HG02610 (cell line): ENCODE results near the gene C5orf22.
"Not testable (repeated sequence)": the region's sequence is repeated elsewhere in the genome, so short reads cannot be mapped to it uniquely, and the experiment has no call there.

Source experiments
- ATAC-seq: cut with Tn5 transposase; IDR thresholded peaks from one replicate; pipeline ENCODE4 v1.9.1; 2021; ENCODE audit warnings: mild to moderate bottlenecking, moderate library complexity; ENCODE audit not compliant: unreplicated experiment

C5orf22 gene

DNA sequence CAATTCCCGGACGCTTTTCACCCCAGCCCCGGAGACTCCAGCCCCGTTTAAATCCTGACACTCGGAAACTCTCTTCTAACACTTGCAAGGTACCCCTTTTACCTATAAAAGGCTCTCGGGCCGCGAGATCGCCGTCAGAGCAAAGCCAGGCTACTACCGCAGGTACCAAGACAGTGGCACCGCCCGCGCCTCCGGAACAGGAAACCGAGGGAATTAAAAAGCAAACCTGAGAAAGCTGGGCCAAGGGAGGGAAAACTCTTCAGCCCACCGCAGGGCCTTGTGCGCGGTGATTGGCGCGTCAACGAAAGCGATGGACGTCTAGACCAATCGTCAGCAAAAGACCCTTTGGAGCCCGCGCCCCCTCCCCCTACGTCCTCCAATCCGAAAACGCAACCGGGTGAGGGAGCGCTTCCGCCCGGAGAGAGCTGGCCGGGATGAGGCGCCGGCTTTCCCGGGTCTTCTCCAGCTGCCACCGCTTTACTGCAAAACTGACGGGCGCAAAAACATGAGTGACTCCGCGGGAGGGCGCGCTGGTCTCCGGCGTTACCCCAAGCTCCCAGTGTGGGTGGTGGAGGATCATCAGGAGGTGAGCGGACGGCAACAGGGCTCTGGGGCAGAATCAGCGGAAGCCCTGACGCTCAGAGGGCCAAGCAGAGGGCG is at the start of gene C5orf22, which contains the start of gene DROSHA:
Gene C5orf22, plus strand, starts transcription at position 414 of the 660 bp plus-strand sequence. Its CDS starts 92 bp downstream, at position 506.
Gene DROSHA, minus strand, starts transcription at position 206 of the 660 bp plus-strand sequence. CDS start 3,034 bp downstream, outside the sequence.
- peak; percentile 96 for ATAC-seq

DNA sequence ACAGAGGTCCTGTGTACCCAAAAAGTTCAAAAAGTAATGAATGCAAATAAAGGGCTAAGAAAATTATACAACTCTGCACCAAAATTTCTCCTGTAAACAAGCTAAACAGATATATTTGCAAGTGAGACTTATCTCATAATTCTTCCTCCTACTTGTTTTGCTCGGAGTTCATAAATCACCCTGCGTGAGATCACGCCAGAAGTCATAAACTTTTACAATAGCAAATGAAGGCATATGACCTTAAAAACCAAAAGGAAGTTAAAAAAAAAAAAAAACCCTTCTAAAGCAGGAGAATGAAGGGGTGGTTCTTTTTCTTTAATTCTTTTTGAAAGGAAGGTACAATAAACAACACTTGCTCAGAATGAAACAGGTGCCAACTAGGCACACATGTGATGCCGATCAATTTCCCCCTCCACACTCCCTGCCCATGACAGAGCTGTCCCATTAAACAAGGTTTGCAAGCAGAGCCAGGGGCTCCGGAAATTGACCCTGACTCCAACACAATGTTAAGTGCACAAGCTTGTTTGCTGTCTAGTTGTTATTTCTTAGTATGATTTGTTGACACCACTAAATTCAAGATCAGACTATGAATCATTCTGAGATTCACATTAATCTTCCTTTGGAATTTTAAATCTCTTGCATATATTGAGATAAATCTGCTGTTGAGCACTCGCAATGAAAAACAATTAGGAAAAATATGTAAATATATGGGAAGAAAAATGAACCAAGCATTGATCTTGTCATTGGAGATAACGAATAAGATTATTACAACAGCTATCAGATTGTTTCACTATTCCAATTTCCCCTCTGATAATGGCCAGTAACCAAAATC is 46.5 kb upstream of the C5orf22 start:
- ATAC-seq: no peak

DNA sequence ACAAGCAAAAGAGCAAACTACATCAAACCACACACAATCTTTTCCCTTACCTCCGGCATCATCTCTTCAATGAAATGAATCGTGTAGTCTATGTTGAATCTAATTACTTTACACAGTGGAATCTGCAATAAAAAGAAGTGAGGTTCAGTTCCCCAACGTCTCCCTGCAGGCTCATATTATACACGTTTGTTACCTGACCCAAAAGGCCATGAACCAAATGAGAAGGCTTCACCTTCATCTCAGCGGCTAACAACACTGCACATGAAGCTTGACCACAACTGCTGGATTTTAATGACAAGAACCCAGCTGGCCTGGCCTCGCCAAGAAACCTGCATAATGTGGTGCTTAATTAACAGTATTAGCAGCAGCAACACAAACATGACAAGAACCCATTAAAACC is 45.7 kb upstream of the C5orf22 start:
- no peak for ATAC-seq

DNA sequence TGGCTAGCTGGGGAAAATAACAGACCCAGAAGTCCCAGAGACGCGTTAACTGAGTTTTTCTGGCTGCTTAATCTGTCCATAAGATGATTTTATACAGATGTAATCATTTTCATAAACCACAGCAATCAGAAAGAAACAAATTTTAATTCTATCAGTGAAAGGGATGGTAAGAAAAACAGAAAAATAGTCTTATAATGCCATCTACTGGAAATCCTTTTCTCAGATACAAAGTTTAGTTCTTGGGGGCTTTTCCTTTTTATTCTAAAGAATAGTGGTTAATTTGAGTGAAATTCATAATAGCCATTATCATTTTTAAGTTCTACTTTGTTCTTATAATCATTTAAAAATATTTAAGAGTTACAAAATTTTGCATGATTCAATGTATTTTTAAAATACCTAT is 44.6 kb upstream of the C5orf22 start:
- no peak for ATAC-seq

DNA sequence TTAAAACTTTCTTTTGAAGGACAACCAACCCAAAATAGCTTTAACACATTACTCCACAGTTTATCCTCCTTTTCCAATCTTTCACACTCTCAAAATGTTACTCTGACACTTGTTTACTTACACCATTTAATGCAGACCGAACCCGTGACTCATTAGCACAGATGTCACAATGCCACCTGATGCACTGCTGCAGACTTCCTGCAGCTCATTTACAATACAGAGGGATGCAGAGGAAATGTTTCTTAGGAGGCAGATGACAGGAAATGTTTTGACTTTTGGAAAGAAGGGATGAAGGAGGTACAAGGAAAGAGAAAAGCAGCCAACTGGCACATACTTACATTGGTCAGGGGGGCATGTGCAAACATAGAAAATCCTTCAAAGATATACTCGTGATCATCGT is 39.2 kb upstream of the C5orf22 start:
- ATAC-seq: no peak

DNA sequence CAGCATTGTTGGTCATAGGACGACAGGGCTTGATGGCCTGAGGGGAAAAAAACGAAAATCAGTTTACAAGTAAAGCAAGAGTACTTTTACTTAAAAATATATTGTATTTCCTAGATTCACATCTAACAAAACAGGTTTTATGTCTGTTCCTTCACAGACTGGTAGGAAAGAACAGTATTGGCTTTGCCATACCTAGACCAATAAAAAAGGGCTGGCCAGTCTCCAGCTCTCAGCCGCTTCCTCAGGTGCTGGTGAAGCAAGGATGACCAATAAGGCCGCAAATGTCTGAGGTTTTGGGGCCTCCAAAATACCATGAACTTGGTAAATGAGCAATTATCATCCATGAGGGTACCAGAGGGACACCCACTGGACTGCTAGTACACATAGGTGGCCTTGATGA is 36.8 kb upstream of the C5orf22 start:
- ATAC-seq: no peak

DNA sequence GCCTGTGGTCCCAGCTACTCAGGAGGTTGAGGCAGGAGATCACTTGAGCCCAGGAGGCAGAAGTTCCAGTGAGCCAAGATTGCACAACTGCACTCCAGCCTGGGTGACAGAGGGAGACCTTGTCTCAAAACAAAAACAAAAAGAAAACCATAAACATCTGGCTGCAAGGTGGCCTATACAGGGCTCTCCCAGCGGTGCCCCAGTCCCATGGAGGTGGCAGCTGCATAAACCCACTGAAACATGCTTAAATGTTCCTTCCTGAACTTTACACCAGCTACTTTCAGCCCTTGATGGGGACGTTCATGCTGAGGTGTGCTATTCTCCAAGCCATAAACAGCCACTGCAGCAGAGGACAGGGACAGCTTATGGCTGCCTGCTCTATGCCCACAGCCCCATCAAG is 35.8 kb upstream of the C5orf22 start:
- no peak for ATAC-seq

DNA sequence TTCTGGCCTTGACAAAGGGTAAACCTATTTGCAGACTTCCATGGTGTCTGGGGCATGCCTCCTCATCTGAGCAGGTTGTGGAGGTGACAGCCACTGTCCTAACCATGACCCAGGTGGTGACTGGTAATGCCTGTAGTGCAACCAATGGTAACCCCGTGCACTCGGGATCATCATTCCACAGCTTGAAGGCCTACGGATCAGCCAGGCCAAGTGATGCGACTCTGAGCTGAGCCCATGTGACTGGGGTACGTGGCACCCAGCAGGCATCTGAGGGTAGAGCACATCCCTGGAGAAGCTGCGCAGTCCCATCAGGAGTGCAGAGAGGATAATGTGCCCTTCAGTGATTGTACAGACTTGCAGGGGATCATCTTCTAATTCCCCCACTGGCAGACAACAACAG is 35.2 kb upstream of the C5orf22 start:
- ATAC-seq: no peak

DNA sequence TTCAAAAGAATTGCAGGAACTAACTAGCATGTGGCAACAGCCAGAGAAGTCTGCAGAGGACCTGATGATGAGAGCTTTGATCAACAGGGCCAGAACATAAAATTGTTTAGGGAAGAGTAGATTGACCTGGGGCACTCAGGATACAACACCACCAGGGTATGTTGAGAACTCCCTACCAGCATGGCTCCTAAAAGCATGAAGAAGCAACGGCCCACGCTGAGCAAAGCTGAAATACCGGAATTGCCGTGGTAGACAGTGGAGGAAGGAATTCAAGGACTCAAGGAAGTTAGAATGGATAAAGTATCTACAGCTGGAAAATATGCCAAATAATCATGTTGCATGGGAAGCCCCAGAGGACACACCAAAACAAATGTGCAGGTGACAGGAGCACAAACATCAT is 31.8 kb upstream of the C5orf22 start:
- ATAC-seq: no peak

DNA sequence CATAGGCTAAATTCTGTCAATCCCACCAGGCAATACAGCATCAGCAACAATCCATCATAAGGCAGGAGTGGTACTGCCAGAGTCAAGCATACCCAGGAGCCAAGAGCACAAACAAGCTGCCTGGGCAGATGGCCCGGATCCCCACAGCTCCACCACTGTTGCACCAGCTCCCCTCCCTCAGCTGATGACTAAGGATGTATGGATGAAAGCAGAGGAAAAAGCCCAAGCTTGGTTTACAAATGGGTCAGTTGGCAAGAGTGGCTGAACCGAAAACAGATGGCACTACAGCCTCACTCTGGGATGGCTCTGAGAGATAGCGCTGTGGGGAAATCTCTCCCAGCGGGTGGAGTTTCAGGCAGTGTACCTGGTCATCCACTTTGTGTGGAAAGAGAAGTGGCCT is 29.6 kb upstream of the C5orf22 start:
- ATAC-seq: no peak

DNA sequence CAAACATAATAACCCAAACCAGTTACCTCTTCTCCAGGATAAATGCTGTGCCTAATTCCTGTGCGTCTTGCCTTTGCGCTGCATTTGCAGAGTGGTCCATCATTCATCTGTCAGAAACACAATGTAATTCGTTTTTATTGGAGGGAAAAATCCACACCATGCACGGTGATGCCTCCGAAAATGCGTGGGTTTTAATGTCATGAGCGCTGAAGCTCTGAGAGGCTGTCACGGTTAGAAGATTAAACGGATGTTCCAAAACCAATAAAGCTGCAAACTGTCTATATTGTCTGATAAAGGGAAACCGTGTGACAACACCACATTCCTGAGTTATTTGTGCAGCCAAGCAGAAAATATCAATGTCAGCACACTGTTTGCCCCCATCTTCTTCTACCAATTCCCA is 27.6 kb upstream of the C5orf22 start:
- no peak for ATAC-seq

DNA sequence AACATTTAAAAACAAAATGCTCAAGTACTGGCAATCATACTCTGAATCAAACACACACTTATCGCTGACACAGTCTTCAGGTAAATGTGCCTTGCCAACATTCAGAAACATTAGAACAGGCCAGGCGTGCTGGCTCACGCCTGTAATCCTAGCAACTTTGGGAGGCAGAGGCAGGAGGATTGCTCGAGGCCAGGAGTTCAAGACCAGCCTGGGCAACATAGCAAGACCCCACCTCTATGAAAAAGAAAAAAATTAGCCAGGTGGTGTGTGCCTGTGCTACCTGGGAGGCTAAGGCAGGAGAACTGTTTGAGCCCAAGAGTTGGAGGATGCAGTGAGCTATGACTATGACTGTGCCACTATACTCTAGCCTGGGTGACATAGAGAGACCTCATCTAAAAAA is 20.8 kb upstream of the C5orf22 start:
- ATAC-seq: no peak

DNA sequence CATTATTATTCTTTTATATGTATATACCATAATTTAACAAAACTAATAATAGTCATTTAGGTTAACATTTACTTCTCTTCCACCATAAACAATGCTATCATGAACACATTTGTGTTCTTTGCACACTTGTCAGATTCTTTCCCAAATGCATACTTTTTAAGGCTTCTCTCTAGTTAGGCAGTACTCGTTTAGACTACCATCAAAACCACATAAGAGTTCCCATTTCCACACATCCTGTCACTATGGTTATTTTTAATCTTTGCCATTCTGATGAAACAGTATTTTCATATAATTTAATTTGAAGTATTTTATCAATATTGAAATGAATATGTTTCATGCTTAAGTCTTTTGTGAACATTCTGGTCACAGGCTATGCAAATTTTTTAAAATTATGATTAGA is 15.3 kb upstream of the C5orf22 start:
- ATAC-seq: no peak

DNA sequence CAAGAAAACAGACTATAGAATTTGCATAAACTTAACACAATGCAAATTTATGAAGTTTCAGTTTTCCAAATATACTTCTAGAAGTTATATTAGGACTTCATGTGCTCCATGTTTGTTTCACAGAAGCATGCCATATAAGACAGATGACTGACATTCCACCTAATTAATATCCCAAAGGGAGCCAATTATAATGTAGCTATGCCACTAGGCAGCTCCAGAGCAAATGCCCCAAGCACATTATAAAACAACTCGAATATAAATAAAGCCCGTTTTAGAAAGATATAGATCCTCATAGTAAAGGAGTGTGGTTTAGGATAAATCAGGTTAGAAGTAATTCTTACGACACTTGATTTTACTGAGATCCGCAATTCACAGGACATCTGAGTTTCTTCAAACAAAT is 9.1 kb upstream of the C5orf22 start:
- no peak for ATAC-seq

DNA sequence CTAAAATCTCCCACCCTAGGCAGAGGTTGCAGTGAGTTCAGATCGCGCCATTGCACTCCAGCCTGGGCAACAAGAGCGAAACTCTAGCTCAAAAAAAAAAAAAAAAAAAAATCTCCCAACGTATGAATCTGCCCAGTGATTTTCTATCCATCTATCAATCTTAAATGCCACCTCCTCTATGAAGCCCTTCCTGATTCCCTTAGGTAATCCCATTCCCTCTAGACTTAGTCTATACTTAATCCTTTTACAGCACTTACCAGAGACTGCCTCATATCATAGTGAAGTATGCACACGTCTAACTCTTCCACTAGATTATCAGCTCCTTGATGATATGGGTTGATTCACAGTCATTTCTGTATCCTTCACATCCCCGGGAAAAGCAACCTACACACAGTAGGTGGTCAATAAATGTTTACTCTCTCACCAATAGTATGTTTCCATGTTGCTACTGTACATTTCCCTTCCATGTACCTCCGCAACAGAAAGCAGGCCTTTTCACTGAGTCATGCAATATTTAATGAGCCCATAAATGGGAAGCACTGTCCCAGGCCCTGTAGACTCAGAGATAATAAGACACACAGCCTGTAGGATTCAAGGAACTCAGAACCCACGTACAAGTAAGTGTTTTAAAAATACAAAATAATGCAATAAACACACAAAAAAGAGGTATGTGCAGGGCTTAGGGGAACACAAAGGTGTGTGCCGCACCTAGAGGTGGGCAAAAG is 1.4 kb upstream of the C5orf22 start:
- ATAC-seq: no peak

DNA sequence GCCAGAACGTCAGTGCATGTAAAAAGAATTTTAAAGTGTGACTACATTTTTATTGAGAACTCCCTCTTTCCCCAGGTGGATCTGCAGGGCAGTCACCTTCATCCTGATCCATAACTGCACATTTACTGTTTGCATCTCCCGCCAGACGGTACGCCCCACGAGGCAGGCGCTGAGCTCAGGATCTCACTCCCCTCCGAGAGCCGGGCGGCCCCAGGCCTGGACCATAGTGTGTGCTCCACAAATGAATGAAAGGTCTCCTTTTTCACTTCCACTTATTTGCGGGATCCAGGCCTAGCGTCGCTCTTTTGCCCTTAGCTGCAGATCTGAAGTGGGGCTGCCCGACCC is 586 bp upstream of the C5orf22 start:
- peak; percentile 34 for ATAC-seq

DNA sequence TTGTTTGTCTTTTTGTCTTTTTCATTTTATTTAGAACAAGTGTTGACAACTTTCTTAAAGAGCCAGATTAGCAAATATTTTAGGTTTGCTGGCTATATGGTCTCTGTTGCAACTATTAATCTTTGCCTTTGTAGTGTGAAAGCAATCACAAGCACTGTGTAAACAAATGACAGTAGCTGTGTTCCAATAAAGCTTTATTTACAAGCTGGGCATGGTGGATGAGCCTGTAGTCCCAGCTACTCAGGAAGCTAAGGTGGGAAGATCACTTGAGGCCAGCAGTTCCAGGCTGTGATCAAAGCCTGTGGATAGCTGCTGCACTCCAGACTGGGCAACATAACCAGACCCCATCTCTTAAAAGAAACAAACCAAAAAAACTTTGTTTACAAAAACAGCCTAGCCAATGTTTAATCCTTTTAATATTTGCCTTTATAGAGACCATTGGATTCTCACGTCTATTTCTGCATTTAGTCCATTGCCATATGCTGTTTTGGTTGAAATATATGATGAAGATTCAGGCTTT is 2.5 kb downstream of the C5orf22 start:
- ATAC-seq: no peak

DNA sequence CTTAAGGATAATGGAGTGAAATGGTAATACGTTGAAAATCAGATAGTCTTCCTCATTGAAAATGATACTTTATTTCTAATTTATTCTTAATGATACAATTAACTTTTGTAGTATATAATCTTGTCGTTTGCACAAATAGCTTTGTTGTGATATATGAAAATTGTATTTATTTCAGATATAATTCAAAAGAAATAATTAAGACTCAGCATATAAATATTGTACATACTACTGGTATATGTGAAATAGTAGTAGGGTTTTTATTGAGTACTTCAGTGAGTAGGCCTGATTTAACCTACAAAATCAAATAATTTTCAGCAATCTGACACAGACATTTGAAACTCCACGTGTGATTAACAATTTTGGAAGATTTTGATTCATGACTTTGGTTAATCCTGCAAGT is 4.8 kb downstream of the C5orf22 start:
- ATAC-seq: no peak

DNA sequence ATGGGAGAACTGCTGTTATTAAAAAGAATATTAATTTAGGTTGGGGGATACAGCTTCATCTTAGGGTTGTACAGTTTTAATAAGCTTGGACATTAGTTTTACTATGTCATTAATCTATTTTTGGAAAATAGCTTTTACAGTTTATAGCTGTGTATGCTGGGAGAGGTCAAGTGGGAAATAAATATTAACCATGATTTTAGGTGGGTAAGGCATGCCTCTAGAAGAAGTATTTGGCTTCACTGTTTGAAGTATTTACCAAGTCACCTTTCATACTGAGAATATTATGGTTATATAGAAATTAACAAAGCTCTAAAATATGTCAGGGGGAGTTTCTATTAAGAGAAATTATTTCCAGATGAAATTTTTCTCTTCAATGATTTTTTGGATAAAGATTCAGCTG is 5.2 kb downstream of the C5orf22 start:
- ATAC-seq: no peak

DNA sequence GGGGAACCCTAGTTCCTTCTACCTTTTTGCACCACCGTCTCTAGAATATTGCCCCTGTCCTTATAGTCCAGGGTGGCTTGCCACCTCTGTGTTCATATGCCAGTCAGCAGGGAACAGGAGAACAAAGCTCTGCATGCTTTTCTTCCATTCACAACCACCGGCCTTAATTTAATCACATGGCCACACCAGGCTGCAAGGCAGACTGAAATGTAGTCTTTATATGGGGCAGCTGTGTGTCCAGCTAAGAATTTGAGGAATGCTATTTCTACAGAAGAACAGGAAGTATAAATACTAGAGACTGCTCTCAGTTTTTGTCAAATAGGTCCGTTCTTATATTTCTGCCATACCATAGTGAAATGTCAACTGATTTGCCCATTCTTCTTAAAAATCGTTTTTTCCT is 5.8 kb downstream of the C5orf22 start:
- no peak for ATAC-seq

DNA sequence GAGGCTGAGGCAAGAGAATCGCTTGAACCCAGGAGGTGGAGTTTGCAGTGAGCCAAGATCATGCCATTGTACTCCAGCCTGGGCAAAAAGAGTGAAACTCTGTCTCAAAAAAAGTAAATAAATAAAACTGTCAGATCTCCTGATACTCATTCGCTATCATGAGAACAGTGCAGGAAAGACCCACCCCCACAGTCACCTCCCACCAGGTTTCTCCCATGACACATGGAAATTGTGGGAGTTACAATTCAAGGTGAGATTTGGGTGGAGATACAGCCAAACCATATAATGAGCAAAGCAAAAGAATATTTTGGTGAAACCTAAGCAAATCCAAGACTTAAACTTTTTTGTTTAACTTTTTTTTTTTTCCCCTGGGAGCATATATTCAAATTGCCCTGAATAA is 17.0 kb downstream of the C5orf22 start:
- not testable (repeated sequence) for ATAC-seq

DNA sequence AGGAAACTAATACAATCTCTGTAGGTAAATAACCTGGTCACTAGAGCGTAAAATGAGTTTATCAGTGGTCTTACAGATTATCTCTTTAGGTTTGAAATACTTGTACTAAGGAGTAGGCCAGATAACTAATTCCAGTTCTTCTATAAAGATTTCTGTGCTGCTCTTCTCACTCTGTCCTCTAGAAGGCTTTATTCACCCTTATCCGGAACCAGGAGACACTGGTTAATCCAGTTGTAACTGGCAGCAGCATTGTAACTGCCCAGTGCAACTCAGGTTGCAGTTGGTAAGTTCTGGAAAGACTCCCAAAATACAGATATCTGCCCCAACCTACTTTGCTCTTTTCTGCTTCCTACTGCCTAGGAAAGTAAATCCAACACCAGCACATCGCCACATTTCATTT is 19.8 kb downstream of the C5orf22 start:
- no peak for ATAC-seq
